NCI-H2029 treated with DMSO at 0.1 percent for 48 hours (cell line): ENCODE results near the gene AP5S1.
A peak's percentile ranks its signal among the peaks of the same experiment; 100 is the strongest.
"Not testable (repeated sequence)": the region's sequence is repeated elsewhere in the genome, so short reads cannot be mapped to it uniquely, and the experiment has no call there.

Source experiments
- DNase-seq: peaks from one replicate; lab custom pipeline; 2025; lab: John Stamatoyannopoulos, UW

Gene AP5S1

GRCh38 chr20:3820048-3820900, at the start of gene AP5S1:
TSS of gene AP5S1 (plus strand) at chr20:3820547. CDS start at chr20:3822118, 1,571 bp downstream.
- peak; percentile 76 for DNase-seq

- DNase-seq, result no peak
Observed at GRCh38 chr20:3771552-3772058, 48.7 kb upstream of the AP5S1 start.

GRCh38 chr20:3775457-3776108, 44.8 kb upstream of the AP5S1 start:
- no peak for DNase-seq

- no peak for DNase-seq
Observed at GRCh38 chr20:3777381-3777715, 43.0 kb upstream of the AP5S1 start.

- no peak for DNase-seq
Observed at GRCh38 chr20:3777716-3778629, 42.4 kb upstream of the AP5S1 start.

- DNase-seq, result no peak
Observed at GRCh38 chr20:3778976-3779375, 41.4 kb upstream of the AP5S1 start.

- DNase-seq, result peak; percentile 66
Observed at GRCh38 chr20:3781153-3781910, 39.0 kb upstream of the AP5S1 start, which contains the start of gene SPEF1. TSS of gene SPEF1 (minus strand) at chr20:3781448. CDS start at chr20:3781287, 161 bp downstream.

- DNase-seq, result no peak
Observed at GRCh38 chr20:3782597-3782996, 37.8 kb upstream of the AP5S1 start.

GRCh38 chr20:3783068-3783489, 37.3 kb upstream of the AP5S1 start:
- no peak for DNase-seq

- DNase-seq, result no peak
Observed at GRCh38 chr20:3783511-3784195, 36.7 kb upstream of the AP5S1 start.

GRCh38 chr20:3784216-3784853, 36.0 kb upstream of the AP5S1 start:
- DNase-seq, result no peak

- DNase-seq, result no peak
Observed at GRCh38 chr20:3784863-3785239, 35.5 kb upstream of the AP5S1 start.

GRCh38 chr20:3785240-3786125, 34.9 kb upstream of the AP5S1 start:
- no peak for DNase-seq

- no peak for DNase-seq
Observed at GRCh38 chr20:3786126-3786484, 34.2 kb upstream of the AP5S1 start.

GRCh38 chr20:3786665-3787323, 33.6 kb upstream of the AP5S1 start, which contains the start of gene CENPB:
TSS of gene CENPB (minus strand) at chr20:3786740. CDS start at chr20:3786483, 257 bp downstream.
- DNase-seq, result peak; percentile 43

- no peak for DNase-seq
Observed at GRCh38 chr20:3787324-3788014, 32.9 kb upstream of the AP5S1 start.

- DNase-seq, result no peak
Observed at GRCh38 chr20:3788685-3789155, 31.6 kb upstream of the AP5S1 start.

- DNase-seq, result not testable (repeated sequence)
Observed at GRCh38 chr20:3789201-3789600, 31.1 kb upstream of the AP5S1 start.
